ENCODE results near the gene CCM2. TPM values are rescaled to one million over a fixed set of nuclear protein-coding genes. Genes with fewer than 3 reads are reported as not detected.
A peak's percentile ranks its signal among the peaks of the same experiment; 100 is the strongest.

The CCM2 gene
- total RNA-seq, 1 experiment from 2014 or later, result 64.8 TPM

GRCh38 chr7:45089341-45089891 is 89.4 kb downstream of the CCM2 start:
- Histone ChIP-seq H3K4me3 (peak overlapping the region; percentile 52), H3K9me3 (replicated peaks) (0 out of 2 replicates have a peak, but pooled peaks cover 2% of the 10 kb centered on the region), H3K27me3 (replicated peaks) (no peaks in the 10 kb centered on the region), H3K27ac (no peak overlapping the region; the same call in 1 of the 2 replicates), H3K4me1 (replicated peaks) (peaks cover 20% of the 10 kb centered on the region), H3K36me3 (no peaks in the 10 kb centered on the region)
- peak; percentile 65 to 70 for DNase-seq (ENCODE audit: low read depth in 1 of 2, low spot score in 2 of 2)

DNA sequence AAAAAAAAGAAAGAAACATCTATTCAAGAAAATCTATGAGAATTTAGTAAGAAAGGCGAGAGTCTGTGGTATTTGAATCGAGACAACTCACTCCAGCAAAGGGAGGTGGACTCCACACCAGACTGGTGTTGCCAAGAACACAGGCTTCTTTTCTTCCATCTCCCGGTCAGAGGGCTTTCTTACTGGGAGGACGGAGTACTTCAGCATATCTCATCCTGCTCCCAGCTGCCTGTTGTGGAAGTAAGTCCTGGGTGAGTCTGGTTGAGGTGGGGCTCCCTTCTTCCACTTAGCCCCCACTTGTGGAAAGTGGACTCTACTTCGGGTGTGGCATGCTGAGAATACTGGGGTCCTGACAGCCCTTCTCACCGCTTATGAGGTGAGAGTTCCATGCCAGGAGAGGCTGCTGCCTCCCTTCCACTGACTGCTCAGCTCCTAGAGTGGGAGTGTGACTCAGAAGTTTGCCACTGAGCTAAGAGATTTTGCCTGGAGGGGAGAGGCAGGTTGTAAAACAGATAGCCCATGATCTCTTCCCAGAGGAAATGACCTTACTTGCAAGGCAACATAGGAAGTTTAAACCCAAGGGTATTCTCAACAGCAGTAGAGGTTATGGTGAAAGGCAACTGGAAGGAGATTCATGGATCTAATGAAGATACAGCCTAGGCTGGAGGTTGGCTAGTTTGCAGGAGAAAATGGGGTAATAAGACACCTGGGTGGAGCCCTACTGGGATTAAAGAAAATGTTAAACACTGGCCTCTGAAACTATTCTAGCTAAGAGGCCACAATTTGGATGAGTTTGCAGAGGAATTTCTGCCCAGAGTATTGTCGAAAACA is 92.3 kb downstream of the CCM2 start:
- peaks cover 20% of the 10 kb centered on the region for H3K4me1 ChIP-seq (replicated peaks)
- DNase-seq (ENCODE audit: low read depth in 1 of 2, low spot score in 2 of 2), result no peak
- no peaks in the 10 kb centered on the region for H3K36me3 ChIP-seq
- H3K9me3 ChIP-seq (replicated peaks), result peaks cover 2% of the 10 kb centered on the region; the same call in 1 of the 2 replicates
- H3K27ac ChIP-seq, result no peak overlapping the region
- H3K27me3 ChIP-seq (replicated peaks), result no peaks in the 10 kb centered on the region
- no peak overlapping the region for H3K4me3 ChIP-seq

DNA sequence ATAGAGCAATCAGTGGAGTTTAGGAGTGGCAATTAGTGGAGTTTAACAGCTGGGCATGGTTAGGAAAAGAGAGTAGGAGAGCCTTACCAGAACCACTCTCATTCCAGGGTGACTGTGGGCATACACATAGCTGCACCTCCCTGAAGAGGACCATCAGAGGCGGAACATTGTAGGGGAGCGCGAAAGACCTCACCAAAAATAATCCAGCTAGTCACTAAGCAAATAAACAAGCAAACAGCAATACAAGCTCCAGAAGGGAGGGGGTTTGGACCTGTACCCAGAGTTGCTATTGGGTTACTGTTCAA is 92.9 kb downstream of the CCM2 start:
- no peak overlapping the region for H3K4me3 ChIP-seq
- no peak for DNase-seq (ENCODE audit: low read depth in 1 of 2, low spot score in 2 of 2)
- peaks cover 2% of the 10 kb centered on the region; the same call in 1 of the 2 replicates for H3K9me3 ChIP-seq (replicated peaks)
- H3K27me3 ChIP-seq (replicated peaks), result no peaks in the 10 kb centered on the region
- no peaks in the 10 kb centered on the region for H3K36me3 ChIP-seq
- H3K4me1 ChIP-seq (replicated peaks), result peaks cover 20% of the 10 kb centered on the region
- no peak overlapping the region for H3K27ac ChIP-seq

DNA sequence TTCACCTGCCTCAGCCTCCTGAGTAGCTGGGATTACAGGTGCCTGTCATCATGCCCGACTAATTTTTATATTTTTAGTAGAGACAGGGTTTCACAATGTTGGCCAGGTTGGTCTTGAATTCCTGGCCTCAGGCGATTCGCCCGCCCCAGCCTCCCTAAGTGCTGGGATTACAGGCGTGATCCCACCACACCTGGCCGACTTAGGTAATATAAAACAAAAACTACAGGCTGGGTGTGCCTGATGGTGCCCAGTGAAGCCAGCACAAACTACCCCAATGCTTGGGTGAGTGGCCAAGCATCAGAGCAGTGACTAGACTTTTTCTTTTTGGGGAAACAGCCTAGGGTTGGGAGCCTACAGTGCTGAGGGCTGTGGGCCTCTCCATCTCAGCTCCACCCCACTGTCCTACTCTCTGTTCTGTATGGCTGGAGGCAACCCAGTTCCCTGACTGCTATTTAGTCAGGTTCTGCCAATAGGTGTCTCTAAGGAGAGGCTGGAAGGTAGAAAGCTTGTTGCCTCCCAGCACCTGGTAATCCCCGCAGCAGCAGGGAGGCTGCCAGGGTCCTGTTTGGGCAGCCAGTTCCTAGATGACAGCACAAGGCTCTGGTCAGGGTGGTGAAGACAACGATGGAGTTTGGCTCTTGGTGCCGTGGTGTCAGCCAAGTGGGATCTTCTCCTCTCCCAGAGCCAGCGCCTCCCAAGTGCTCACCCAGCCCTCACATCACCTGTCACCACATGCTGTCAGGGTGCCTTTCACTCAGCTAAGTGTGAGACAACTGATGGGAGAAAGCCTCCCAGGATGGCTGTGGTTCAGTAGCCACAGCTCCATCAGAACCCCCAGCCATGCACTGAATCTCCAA is 99.2 kb downstream of the CCM2 start:
- no peak overlapping the region for H3K27ac ChIP-seq
- H3K4me1 ChIP-seq (replicated peaks), result no peaks in the 10 kb centered on the region
- H3K4me3 ChIP-seq, result no peak overlapping the region
- H3K27me3 ChIP-seq (replicated peaks), result no peaks in the 10 kb centered on the region
- no peaks in the 10 kb centered on the region; the same call in 1 of the 2 replicates for H3K9me3 ChIP-seq (replicated peaks)
- DNase-seq (ENCODE audit: low read depth in 1 of 2, low spot score in 2 of 2), result no peak
- H3K36me3 ChIP-seq, result peaks cover 58% of the 10 kb centered on the region

GRCh38 chr7:45099891-45100760 is 100.1 kb downstream of the CCM2 start:
- Histone ChIP-seq H3K4me1 (replicated peaks) (no peaks in the 10 kb centered on the region), H3K27me3 (replicated peaks) (no peaks in the 10 kb centered on the region), H3K9me3 (replicated peaks) (no peaks in the 10 kb centered on the region), H3K36me3 (peaks cover 68% of the 10 kb centered on the region), H3K27ac (no peak overlapping the region), H3K4me3 (no peak overlapping the region)
- DNase-seq (ENCODE audit: low read depth in 1 of 2, low spot score in 2 of 2), result no peak

- Histone ChIP-seq H3K36me3 (peaks cover 76% of the 10 kb centered on the region), H3K27me3 (replicated peaks) (no peaks in the 10 kb centered on the region), H3K9me3 (replicated peaks) (no peaks in the 10 kb centered on the region), H3K27ac (no peak overlapping the region), H3K4me3 (no peak overlapping the region), H3K4me1 (replicated peaks) (no peaks in the 10 kb centered on the region)
- no peak for DNase-seq (ENCODE audit: low read depth in 1 of 2, low spot score in 2 of 2)
Observed at GRCh38 chr7:45100761-45101480, 100.9 kb downstream of the CCM2 start.

DNA sequence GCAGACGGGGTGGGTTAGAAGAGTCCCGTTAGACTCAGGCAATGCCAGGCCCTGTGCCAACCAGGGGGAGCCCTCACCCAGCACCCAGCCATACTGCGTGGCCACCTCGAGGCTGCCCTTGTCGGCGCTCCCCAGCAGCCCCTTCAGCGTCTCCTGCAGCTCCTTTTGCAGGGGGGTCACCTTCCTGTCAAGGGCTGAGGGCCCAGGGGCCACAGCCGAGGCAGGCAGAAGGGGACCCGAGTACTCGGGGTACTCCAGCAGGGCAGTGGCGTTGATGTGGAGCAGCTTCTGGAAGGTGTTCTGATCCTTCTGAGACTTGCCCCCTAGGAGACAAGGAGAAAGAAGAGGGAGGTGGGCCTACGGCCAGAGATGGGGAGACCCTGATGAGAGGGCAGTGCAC is 101.7 kb downstream of the CCM2 start:
- no peak for DNase-seq (ENCODE audit: low read depth in 1 of 2, low spot score in 2 of 2)
- Histone ChIP-seq H3K27ac (no peak overlapping the region), H3K9me3 (replicated peaks) (no peaks in the 10 kb centered on the region), H3K4me1 (replicated peaks) (no peaks in the 10 kb centered on the region), H3K4me3 (no peak overlapping the region), H3K27me3 (replicated peaks) (no peaks in the 10 kb centered on the region), H3K36me3 (peaks cover 84% of the 10 kb centered on the region)

DNA sequence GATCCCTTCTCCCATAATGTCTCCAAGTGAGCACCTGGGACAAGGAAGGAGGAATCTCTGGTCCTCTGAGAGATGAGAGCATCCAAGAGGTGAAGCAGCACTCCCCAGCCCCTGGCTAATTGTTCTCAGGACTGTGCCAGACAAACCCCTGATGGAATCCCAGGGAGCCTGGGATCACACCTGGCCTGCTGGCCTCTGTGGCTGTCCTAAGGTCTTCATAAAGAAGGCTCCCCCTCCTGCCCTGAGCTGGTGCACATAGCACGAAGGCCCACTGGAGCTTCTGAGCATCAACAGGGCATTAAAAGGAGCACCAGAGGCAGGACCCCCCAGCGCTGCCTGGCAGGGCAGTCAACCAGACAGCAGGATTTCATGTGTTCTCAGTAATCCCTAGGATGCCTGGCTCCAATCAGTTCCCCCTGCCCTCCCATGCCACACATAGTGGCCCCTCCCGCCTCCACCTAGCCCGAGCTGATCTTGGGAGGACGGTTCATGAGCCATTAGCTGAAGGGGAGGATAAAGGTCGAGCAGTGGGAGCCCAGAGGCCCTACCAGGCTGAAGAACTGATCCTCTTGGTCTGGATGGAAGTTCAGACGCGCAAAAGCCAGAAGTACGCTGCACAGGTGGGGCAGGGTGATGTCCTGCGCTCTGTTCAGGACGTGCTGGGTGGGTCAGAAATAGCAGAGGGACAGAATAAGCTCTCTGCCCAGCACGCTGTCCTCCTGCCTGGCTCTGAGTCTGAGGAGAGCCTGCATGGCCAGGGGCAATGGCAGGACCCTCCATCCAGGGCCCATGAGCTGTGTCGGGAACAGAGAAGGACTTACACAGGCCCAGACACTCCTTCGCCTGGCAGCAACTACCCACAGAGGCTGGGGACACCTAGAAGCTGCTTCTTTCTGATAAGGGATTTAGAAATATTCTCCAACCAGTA is 103.0 kb downstream of the CCM2 start:
- H3K4me1 ChIP-seq (replicated peaks), result no peaks in the 10 kb centered on the region
- no peak overlapping the region for H3K4me3 ChIP-seq
- H3K36me3 ChIP-seq, result peaks cover 97% of the 10 kb centered on the region
- H3K27ac ChIP-seq, result no peak overlapping the region
- no peaks in the 10 kb centered on the region for H3K9me3 ChIP-seq (replicated peaks)
- no peaks in the 10 kb centered on the region for H3K27me3 ChIP-seq (replicated peaks)
- DNase-seq (ENCODE audit: low read depth in 1 of 2, low spot score in 2 of 2), result no peak

GRCh38 chr7:45103958-45104843 is 104.2 kb downstream of the CCM2 start:
- H3K27ac ChIP-seq, result no peak overlapping the region
- peaks cover 100% of the 10 kb centered on the region for H3K36me3 ChIP-seq
- DNase-seq (ENCODE audit: low read depth in 1 of 2, low spot score in 2 of 2), result no peak
- H3K9me3 ChIP-seq (replicated peaks), result no peaks in the 10 kb centered on the region
- no peaks in the 10 kb centered on the region for H3K4me1 ChIP-seq (replicated peaks)
- H3K4me3 ChIP-seq, result no peak overlapping the region
- H3K27me3 ChIP-seq (replicated peaks), result no peaks in the 10 kb centered on the region

DNA sequence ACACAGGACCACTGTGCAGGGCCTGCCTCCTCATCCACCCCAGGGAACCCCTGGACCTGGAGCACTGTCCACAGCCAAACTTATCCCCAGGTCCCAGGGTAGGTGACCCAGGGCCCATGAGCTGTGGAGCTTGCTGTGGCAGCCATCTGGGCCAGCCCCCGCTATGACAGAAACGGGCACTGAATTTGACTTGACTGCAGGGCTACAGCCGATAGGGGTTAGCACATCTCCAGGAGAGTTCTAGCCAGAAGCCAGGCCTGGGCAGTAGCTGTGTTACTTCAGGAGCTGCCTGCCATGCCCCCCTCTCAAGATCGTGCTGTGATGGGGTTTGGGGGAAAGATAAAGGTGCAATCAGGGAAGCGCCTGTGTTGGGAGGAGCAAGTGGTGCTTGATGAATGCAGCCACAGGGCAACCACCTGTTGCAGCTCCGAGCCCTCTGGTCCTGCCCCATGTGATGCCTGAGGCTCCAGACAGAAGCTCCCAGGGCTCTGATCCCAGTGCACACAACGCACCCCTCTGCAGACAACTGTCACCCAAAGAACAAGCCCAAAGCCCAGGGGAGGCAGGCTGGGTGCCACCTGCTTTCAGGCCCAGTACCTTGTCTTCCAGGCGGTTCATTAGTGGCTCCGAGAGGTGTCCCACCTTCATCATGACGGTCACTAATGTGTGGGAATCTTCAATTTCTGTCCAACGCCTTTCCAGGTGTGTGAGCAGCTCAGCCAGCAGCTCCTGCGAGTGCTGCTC is 105.0 kb downstream of the CCM2 start:
- Histone ChIP-seq H3K27ac (no peak overlapping the region), H3K36me3 (peaks cover 95% of the 10 kb centered on the region), H3K9me3 (replicated peaks) (no peaks in the 10 kb centered on the region), H3K4me1 (replicated peaks) (peaks cover under 1% of the 10 kb centered on the region; the same call in 1 of the 2 replicates), H3K4me3 (no peak overlapping the region), H3K27me3 (replicated peaks) (no peaks in the 10 kb centered on the region)
- no peak for DNase-seq (ENCODE audit: low read depth in 1 of 2, low spot score in 2 of 2)

All from SJSA1 (cell line).